Fibroblast of skin of left quadriceps (primary cell): ENCODE data around the gene ADK.
"Not testable (repeated sequence)": the region's sequence is repeated elsewhere in the genome, so short reads cannot be mapped to it uniquely, and the experiment has no call there.

Experiments
- DNase-seq, 2 experiments: peaks; one replicate each; pipeline ENCODE4 v3.0.0-alpha.2; 2013; ENCODE audit warnings: low read depth in 2 of 2

The ADK gene

GRCh38 chr10:74419491-74419951 lies 268.5 kb downstream of the ADK start:
- no peak for DNase-seq

GRCh38 chr10:74419958-74420375 lies 268.9 kb downstream of the ADK start:
- no peak for DNase-seq

GRCh38 chr10:74424565-74424964 lies 273.5 kb downstream of the ADK start:
- no peak for DNase-seq

DNA sequence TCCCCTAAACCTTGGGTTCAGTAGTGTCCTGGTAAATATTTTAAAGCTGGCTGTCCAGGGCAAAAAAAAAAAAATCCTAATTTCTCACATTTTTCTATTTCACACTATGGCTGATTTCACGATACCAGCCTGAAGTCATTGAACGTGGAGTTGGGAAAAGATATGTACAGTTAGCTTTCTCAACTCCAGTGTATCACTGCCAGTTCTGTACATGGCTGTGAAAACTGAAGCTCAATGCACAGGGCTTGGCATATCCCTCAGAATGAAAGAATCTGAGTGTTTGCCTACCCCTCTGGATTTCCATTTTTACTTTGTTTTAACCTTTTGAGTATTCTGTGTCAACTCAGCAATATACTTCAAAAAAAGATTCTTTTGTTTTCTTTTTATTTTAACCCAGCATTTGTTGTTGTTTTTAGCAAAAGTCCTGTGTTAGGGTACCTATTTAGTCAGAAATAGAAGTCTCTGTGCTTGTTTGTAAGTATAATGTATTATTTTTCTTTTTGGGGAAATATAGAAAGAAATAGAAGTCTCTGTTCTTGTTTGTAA lies 274.5 kb downstream of the ADK start:
- DNase-seq, result no peak

DNA sequence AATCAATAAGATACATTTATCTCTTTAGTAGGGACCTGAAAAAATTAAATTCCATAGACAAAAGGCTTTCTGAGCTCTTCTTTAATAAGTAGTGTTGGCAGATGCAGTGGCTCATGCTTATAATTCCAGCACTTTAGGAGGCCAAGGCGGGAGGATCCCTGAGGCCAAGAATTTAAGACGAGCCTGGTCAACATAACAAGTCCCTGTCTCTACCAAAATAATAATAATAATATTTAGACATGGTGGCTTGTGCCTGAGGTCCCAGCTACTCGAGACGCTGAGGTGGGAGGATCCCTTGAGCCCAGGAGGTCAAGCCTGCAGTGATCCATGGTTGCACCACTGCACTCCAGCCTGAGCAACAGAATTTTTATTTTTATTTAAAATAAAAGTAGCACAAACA lies 280.8 kb downstream of the ADK start:
- no peak for DNase-seq

- DNase-seq, result peak; percentile 53 to 60
Observed at GRCh38 chr10:74432841-74433594, 282.0 kb downstream of the ADK start.

- no peak for DNase-seq
Observed at GRCh38 chr10:74433595-74433956, 282.6 kb downstream of the ADK start.

GRCh38 chr10:74433993-74434392 lies 283.0 kb downstream of the ADK start:
- DNase-seq, result peak in 1 of 2 experiments; percentile 24

DNA sequence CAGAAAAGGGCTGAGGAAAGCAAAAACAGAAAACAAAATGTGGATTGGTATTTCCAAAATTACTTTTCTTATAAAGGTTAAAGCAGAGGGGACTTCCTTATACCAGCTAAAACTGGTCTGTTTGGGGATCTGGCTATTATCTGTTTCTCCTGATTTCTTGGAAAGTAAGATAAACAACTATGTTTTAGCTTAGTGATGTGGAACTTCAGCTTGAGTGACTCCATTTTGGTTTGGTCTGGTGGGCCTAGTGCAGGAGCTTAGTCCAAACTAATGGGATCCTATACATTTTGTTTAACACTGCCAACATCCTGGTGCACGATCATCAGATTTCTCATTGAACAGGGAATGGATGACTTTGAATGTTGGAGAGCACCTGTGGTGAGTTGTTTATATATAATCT lies 283.5 kb downstream of the ADK start:
- DNase-seq, result no peak

GRCh38 chr10:74436523-74437170 lies 285.6 kb downstream of the ADK start:
- DNase-seq, result no peak

- peak; percentile 19 to 24 for DNase-seq
Observed at GRCh38 chr10:74437822-74438221, 286.8 kb downstream of the ADK start.

GRCh38 chr10:74439213-74439612 lies 288.2 kb downstream of the ADK start:
- DNase-seq, result no peak

GRCh38 chr10:74445493-74445892 lies 294.5 kb downstream of the ADK start:
- DNase-seq, result no peak

GRCh38 chr10:74450602-74451001 lies 299.6 kb downstream of the ADK start:
- DNase-seq, result no peak

GRCh38 chr10:74451127-74451829 lies 300.3 kb downstream of the ADK start:
- DNase-seq, result no peak

DNA sequence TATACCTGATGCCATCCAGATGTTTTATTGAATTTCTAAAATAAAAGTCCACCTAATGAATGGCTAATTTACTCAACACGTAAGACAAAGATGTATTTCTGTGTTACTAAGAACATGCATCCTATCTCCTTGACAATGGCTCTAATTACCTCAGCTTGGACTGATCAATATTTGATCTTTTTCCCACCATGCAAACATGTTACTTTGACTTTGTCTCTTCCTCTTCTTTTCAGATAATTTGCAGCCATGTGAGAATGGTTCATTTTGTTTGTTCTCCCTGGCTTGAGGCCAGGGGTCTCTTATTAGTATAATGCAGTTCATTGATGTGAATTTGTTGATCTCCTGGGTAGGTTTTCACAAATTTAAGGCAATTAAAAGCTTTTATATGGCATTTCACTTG lies 302.1 kb downstream of the ADK start:
- no peak for DNase-seq

GRCh38 chr10:74457478-74457877 lies 306.5 kb downstream of the ADK start:
- not testable (repeated sequence) for DNase-seq

GRCh38 chr10:74460812-74461211 lies 309.8 kb downstream of the ADK start:
- no peak for DNase-seq

- no peak for DNase-seq
Observed at GRCh38 chr10:74474022-74474713, 323.1 kb downstream of the ADK start.

GRCh38 chr10:74476162-74476706 lies 325.2 kb downstream of the ADK start:
- not testable (repeated sequence) for DNase-seq

DNA sequence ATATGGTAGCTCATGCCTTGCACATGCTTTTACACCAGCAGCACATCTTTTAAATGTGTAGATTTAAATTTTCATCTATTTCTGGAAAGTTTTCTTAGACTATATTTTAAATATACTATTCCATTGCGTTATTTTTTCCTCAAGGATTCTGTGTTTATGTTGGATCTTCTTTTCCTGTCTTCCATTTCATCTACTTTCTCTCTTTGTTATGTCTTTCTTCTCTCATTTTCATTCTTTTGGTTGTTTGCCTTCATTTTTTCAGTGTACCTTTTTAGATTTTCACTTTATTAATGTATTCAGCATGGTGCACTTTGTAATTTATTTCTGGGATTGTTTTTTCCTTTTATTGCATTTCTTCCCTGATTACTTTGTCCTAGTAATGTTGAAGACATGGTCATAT lies 329.8 kb downstream of the ADK start:
- DNase-seq, result no peak

GRCh38 chr10:74483356-74483755 lies 332.3 kb downstream of the ADK start:
- DNase-seq, result no peak
